Activated CD4-positive, alpha-beta T cell treated with anti-CD3 and anti-CD28 coated beads, Interleukin-2, amount 50 U/mL, for 4 hours (primary cell): ENCODE measurements around the gene RGS6.

Experiments used
- DNase-seq, 2 experiments: peaks; one replicate each; pipeline ENCODE4 v3.0.0-alpha.2; 2020

RGS6 gene

GRCh38 chr14:72332046-72332445 lies 399.8 kb downstream of the RGS6 start:
- no peak for DNase-seq

GRCh38 chr14:72332871-72333270 lies 400.6 kb downstream of the RGS6 start:
- DNase-seq: no peak

DNA sequence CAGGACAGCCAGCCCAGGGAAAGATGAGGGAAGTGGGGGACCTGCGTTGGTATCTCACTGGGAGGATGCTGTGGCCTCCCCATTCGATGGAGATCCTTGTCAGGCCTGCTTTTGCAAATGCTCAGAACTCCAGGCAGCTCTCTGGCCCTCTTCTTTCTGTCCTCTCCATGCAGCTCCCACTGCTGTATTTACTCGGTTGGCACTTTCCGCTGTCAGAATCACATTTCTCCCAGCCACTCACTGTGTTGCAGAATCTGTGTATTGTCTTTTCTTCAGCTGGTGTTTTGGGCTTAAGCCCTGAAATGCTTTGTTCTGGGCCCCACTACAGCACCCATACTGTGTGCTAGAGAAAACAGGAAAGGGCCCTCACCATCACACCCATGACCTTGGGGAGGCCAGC lies 401.1 kb downstream of the RGS6 start:
- DNase-seq: no peak

DNA sequence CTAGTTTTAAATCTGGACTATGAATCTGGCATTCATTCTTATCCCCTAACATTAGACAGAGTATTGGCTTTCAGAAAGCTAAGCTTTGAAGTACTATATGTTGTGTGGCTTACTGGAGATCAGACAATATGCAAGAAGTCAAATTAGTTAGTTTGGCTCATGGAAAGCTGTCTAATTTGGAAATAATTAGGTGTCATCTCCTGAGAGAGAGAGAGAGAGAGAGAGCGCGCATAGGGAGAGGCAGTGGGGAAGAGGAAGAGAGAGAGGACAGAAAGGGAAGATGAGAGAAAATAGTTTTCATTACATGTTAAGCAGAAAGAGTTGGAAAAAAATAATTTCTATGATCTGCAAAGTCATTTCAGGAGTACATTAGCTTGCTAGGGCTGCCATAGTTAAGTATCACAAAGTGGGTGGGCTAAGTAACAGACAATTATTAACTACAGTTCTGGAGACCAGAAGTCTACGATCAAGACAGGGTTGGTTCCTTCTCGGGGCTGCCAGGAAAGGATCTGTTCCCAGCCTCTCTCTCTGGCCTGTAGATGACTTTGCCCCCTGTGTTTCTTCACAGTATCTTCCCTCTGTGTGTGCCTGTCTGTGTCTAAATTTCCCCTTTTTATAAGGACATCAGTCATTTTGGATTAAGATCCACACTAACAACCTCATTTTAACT lies 404.2 kb downstream of the RGS6 start:
- no peak for DNase-seq

GRCh38 chr14:72341237-72341636 lies 409.0 kb downstream of the RGS6 start:
- no peak for DNase-seq

GRCh38 chr14:72341686-72342085 lies 409.5 kb downstream of the RGS6 start:
- no peak for DNase-seq

GRCh38 chr14:72347118-72347517 lies 414.9 kb downstream of the RGS6 start:
- no peak for DNase-seq

- no peak for DNase-seq
These were observed 418.0 kb downstream of the RGS6 start for GRCh38 chr14:72350215-72350614.

DNA sequence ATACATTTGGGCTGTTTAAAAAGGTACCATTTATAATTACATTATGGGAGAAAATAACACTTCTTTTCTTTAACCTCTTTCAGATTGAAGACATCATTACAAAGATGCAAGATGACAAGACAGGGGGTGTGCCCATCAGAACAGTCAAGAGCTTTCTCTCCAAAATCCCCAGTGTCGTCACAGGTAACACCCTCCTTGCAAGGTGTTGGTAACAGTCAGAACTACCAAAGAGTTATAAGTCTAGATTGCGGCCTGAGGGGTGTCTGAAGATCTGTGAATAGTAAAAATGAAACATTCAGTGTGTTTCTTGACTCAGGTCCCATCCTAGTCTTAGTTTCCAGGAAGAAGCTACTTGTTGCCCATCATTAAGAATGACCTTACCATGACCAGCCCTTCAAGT lies 419.8 kb downstream of the RGS6 start:
- DNase-seq: no peak

DNA sequence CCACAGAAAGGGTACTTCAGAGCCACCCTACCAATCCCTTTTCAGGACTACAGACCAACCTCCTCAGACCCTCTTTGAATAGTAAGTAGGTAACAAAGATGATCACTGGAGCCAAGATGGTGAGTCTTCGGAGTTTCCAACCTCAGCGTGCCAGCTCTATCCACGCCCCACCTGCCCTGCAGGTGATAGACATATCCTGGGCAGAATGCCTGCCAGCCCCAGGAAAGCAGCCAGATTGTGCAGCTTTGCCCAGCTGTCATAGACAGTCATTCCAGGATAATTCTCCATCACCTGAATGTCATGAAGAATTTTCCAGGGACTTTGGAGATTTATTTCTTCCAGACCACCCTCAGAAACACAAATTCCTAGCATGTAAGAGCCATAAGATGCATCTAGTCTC lies 434.4 kb downstream of the RGS6 start:
- no peak for DNase-seq

DNA sequence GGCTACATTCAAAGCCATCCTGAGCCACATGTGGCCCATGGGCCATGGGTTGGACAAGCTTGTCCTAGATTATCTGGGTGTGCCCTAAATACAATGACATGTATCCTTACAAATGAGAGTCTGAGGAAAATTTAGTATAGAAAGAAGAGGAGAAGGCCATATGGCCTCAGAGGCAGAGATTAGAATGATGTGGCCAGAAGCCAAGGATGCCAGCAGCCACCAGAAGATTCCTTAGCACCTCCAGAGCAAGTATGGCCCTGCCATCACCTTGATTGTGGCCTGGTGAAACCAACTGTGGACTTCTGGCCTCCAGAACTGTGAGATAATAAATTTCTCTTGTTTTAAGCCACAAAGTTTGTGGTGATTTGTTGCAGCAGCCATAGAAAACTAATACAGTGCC lies 436.9 kb downstream of the RGS6 start:
- DNase-seq: no peak

- DNase-seq: no peak
These were observed 444.8 kb downstream of the RGS6 start for GRCh38 chr14:72377016-72377415.

DNA sequence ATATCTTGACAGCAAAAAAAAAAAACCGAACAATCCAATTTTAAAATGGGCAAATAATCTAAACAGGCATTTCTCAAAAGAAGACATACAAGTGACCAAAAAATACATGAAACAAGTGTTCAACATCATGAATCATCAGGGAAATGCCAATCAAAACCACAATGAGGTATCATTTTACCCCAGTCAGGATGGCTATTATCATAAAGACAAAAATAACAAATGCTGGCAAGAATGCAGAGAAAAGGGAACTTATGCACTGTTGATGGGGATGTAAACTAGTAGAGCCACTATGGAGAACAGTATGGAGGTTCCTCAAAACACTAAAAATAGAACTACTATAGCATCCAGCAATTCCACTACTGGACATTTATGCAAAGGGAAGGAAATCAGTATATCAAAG lies 448.2 kb downstream of the RGS6 start:
- no peak for DNase-seq

GRCh38 chr14:72383865-72384264 lies 451.6 kb downstream of the RGS6 start:
- DNase-seq: no peak

- DNase-seq: no peak
These were observed 455.5 kb downstream of the RGS6 start for GRCh38 chr14:72387726-72388125.

- DNase-seq: no peak
These were observed 457.0 kb downstream of the RGS6 start for GRCh38 chr14:72389200-72389599.

DNA sequence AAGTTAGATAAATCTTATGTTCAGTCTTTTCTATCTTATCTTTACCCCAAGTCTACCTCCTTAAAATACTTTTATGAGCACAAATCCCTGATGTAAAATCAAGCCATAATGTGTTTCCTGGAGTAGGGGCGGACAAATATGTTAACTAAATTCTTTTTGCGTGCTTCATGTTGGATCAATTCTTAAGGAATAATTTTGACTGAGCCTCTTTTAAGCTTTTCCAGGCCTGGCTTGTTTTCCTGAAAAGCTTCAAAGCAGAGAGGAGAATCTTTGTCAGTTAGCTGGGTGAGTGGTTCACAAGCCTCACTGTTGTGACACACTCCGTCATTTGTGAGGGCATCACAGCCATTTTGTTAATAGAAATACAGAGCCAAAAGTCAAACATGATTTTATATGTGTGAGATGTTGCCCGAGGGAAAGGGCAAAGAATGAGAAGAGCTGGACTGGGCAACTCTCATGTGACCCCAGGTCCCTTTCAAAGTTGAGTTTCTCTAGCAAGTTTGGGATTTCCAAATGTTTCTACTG lies 468.9 kb downstream of the RGS6 start:
- no peak for DNase-seq

DNA sequence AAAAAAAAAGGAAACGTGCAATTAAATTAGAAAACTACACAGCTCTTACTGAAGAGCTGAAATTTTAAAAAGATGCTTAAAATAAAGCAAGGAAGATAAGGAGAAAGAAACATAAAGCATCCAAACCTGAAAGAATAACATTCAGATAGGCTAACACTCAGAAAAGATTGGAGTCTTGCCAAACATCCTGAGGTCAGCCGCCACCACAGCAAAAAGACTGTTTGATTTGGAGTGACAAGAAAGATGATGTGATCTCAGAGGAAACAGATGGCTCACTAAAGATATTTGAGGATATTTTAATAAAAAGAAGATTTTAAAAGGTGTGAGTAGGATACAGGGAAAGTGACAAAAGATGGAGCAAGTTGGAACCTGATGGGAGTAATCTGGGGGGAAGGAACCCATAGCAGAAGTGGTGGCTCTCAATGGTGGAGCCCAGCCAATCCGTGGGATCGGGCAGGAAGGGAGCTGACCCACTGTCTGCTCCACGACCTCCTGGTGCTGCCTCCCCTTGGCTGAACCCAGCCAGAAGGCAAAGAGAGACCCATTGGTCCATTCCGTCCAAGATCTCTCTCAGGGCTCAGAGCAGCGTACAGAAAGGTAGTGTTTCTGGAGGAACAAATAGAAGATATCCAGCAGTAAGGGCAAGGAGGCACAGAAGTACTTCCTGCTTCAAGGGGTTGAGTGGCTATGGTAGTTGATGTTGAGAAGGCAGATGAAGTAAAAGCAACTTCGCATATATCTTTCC lies 469.6 kb downstream of the RGS6 start:
- DNase-seq: no peak

- no peak for DNase-seq
These were observed 470.1 kb downstream of the RGS6 start for GRCh38 chr14:72402377-72402772.

- no peak for DNase-seq
These were observed 472.0 kb downstream of the RGS6 start for GRCh38 chr14:72404106-72404774.

- no peak for DNase-seq
These were observed 472.8 kb downstream of the RGS6 start for GRCh38 chr14:72404998-72405397.

GRCh38 chr14:72408020-72408419 lies 475.8 kb downstream of the RGS6 start:
- DNase-seq: no peak

DNA sequence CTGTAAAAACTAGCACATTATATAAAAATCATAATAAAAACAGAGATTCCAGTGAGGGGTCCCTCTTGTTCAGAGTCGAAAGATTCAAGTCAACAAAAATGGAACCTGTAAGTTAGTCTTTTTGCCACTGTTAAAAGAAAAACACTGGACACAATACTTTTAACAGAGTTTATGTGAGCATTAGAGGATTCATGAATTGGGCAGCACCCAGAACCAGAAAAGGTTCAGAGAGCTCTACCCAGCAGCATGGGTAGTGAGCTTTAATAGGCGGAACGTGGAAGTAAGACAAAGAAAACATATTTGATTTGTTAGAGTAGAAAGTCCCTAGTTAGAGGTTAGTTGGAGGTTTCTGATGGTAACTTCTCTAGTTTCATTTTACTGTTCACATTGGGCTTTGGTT lies 476.8 kb downstream of the RGS6 start:
- DNase-seq: no peak
